IPS-11a (cell line): ENCODE measurements around the gene PBXIP1.

ENCODE experiments used
- H3K4me3 ChIP-seq: one replicate; pipeline ENCODE4 v1.5.1; 2013; ENCODE audit warnings: low read depth, low read length, control low read depth

The PBXIP1 gene

GRCh38 chr1:154974102-154974807 lies 18.4 kb upstream of the PBXIP1 start, which contains the start of gene CKS1B:
Gene CKS1B (plus strand): TSS chr1:154974681. CDS start chr1:154974746, 65 bp downstream.
- H3K4me3 ChIP-seq = peak within 1 kb of the TSS; percentile 68

- H3K4me3 ChIP-seq = peak overlapping the region; percentile 68
Observed at GRCh38 chr1:154973344-154974101, 17.6 kb upstream of the PBXIP1 start.

GRCh38 chr1:154972517-154973343 lies 16.8 kb upstream of the PBXIP1 start:
- peak overlapping the region; percentile 68 for H3K4me3 ChIP-seq

- no peak overlapping the region for H3K4me3 ChIP-seq
Observed at GRCh38 chr1:154972213-154972516, 16.3 kb upstream of the PBXIP1 start.

- H3K4me3 ChIP-seq = peak overlapping the region; percentile 14
Observed at GRCh38 chr1:154971341-154971998, 15.6 kb upstream of the PBXIP1 start.

- H3K4me3 ChIP-seq = peak within 1 kb of the TSS; percentile 68
Observed at GRCh38 chr1:154970631-154971340, 14.9 kb upstream of the PBXIP1 start, which contains the start of gene SHC1. Gene SHC1 (minus strand): TSS chr1:154970747. CDS start chr1:154970526, 221 bp downstream.

GRCh38 chr1:154969860-154970452 lies 14.1 kb upstream of the PBXIP1 start:
- H3K4me3 ChIP-seq = peak overlapping the region; percentile 68

GRCh38 chr1:154969246-154969645 lies 13.3 kb upstream of the PBXIP1 start:
- peak overlapping the region; percentile 68 for H3K4me3 ChIP-seq

- H3K4me3 ChIP-seq = peak overlapping the region; percentile 68
Observed at GRCh38 chr1:154968731-154969130, 12.8 kb upstream of the PBXIP1 start.

GRCh38 chr1:154967331-154967950 lies 11.5 kb upstream of the PBXIP1 start:
- no peak overlapping the region for H3K4me3 ChIP-seq

- H3K4me3 ChIP-seq = no peak overlapping the region
Observed at GRCh38 chr1:154966111-154966510, 10.2 kb upstream of the PBXIP1 start.

GRCh38 chr1:154964359-154964758 lies 8.5 kb upstream of the PBXIP1 start:
- no peak overlapping the region for H3K4me3 ChIP-seq

GRCh38 chr1:154963643-154964042 lies 7.7 kb upstream of the PBXIP1 start:
- H3K4me3 ChIP-seq = no peak overlapping the region

GRCh38 chr1:154962795-154963330 lies 7.0 kb upstream of the PBXIP1 start:
- H3K4me3 ChIP-seq = no peak overlapping the region

- H3K4me3 ChIP-seq = peak overlapping the region; percentile 76
Observed at GRCh38 chr1:154962156-154962749, 6.4 kb upstream of the PBXIP1 start.

- peak within 1 kb of the TSS; percentile 76 for H3K4me3 ChIP-seq
Observed at GRCh38 chr1:154961207-154962155, 5.6 kb upstream of the PBXIP1 start, which contains the start of gene PYGO2. Gene PYGO2 (minus strand): TSS chr1:154961782. CDS start chr1:154961576, 206 bp downstream.

- H3K4me3 ChIP-seq = peak overlapping the region; percentile 76
Observed at GRCh38 chr1:154960446-154961136, 4.7 kb upstream of the PBXIP1 start.
